Measurements from ENCODE around the gene ERGIC3.

- TF ChIP-seq CTCF (IDR thresholded peaks at IDR 0.05) (no peak), POLR2A (IDR thresholded peaks at IDR 0.05) (no peak)
Measured at GRCh38 chr20:35561268-35561667, 19.4 kb downstream of the ERGIC3 start.
